Left colon (tissue), 2 donors: ENCODE data around the gene CCDC3. TPM values are rescaled to one million over a fixed set of nuclear protein-coding genes. Genes with fewer than 3 reads are reported as not detected.
"Not testable (repeated sequence)": the region's sequence is repeated elsewhere in the genome, so short reads cannot be mapped to it uniquely, and the experiment has no call there.

Experiments
- ATAC-seq: fragments of 200-7000 bp; cut with Tn5 transposase; one replicate; pipeline ENCODE4 v1.9.1; 2020; ENCODE audit warnings: mild to moderate bottlenecking, moderate library complexity
- DNase-seq, 2 donors: peaks; one replicate each; pipeline ENCODE4 v3.0.0-alpha.2; 2020
- intact Hi-C, 2 donors: fragments of 100-400 bp; cut with DNase I in 1 of 2; cut with micrococcal nuclease in 1 of 2; formaldehyde crosslinking; loops; one replicate each; pipeline versions ENCODE4 v1.11.2 to v1.14.0; 2022; cut with DNase I, micrococcal nuclease
- long read RNA-seq: library from polyadenylated mRNA; unstranded; transcript quantifications from one replicate; pipeline ENCODE4 v2.0.0, GENCODE V29; 2021
- total RNA-seq, 2 donors: library from RNA; stranded (reverse); fragmentation: NEBNext Ultra II Directional; extraction: Animal tissue kit (Norgen Biotek cat#: 25700); gene quantifications; one replicate each; pipeline ENCODE4 v1.2.1, GENCODE V29; 2021
- donor health status: DM: no; HTN: no; CAD: no.
- donor health status: DM: yes; HTN: yes; CAD: no.

Gene CCDC3
- 1 to 10 TPM; 1.0 to 4.0 TPM for total RNA-seq
- long read RNA-seq, partial matches to known transcripts, result 0 of 1 reads
- long read RNA-seq, other reads (novel, unspliced or antisense), result 0 of 1 reads

DNA sequence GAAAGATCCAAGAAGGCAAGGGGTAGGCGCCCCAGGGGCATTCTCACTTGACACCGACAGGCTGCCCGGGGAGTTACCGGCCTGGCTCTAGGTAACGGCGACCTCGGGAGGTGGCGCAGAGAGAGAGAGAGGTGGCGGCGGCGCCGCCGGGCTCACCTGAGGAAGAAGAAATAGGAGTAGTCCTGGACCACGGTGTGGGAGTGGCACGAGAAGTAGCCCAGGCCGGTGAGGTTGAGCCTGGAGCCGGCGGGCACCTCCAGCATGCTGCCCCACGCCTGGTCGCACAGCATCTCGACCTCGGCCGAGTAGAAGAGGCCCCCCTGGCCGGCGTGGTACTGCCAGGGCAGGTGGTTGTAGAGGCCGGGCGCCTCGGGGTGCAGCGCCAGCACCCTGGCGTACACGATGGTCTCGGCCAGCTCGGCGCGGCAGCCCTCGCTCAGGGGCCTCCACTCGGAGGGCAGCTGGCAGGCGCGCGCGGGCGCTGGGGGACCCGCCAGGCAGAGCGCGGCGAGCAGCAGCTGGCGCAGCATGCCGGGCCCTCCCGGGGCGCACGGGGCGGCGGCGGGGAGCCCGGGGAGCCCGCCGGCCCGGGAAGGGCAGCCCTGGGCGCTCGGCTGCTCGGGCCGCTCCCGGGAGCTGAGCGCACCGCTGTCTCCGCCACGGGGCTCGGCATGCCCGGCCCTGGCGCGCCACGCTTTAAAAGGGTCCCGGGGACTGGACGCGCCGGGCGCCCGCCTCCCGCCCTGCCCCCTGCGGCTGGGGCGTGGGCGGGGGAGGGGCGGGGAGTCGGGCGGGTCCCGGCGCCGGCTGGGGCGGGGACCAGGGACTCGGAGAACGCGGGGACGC lies at the start of gene CCDC3:
Gene CCDC3, minus strand, starts transcription at position 673 of the 846 bp plus-strand sequence. Its CDS starts 143 bp downstream, at position 530.
- intact Hi-C loops, result no loop called here
- ATAC-seq (peak; percentile 53), DNase-seq (peak in 1 of 2 donors; percentile 15)

DNA sequence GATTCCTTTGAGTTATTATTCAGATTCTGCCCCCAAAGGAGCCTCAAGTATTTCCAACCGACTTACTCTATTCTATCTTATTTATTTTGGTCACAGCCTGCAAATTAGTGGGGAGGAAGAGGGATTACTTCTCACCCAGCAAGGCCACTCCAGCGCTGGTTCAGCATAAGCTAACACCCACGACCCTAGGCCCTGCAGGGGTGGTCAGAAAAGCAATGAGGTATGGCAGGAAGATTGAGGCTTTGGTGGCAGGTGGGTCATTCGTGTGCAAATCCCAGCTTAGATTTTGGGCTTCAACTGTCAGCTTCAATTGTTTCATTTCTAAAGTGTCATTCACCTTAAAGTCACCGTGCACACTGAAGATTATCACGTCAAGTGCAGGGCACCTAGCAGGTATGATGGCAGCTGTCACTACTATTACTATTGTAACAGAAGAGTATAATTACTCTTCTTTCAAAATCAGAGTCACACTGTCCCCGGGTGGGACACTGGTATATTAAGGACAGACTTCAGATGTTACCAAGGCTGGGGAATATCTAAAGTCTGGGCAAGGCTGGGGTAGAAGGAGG lies 49.7 kb upstream of the CCDC3 start:
- intact Hi-C loops, result no loop called here
- ATAC-seq, result no peak
- no peak for DNase-seq

DNA sequence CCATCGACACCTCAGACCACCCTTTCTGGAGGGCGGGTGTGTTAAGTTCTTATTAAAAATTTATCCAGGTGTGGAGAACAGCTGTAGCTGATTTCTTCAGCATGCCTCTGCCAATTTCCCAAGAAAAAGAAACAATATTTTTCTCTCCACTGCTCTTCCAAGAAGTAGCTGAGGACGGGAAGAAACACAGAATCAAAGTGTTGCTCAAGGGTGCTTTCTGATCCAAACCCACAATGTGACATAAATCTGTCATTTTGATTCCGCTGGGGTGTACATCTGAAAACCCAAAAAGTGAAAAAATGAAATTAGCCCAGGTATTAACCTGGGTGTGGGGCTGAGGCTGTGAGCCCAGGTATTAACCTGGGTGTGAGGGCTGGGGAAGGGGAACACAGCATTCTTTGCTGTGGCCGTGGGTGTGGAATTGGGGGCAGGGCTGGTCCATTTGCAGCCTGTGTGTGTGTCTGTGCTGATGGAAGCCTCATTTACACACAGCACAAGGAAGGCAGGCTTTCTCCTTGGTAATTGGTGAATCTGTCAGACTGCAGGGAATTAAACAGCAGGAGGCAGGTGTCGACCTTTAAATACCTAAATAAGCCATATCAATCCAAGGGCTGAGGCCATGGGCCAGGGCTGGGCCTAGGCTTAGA lies 48.4 kb upstream of the CCDC3 start:
- DNase-seq, result no peak
- intact Hi-C loops, result no loop called here
- no peak for ATAC-seq

DNA sequence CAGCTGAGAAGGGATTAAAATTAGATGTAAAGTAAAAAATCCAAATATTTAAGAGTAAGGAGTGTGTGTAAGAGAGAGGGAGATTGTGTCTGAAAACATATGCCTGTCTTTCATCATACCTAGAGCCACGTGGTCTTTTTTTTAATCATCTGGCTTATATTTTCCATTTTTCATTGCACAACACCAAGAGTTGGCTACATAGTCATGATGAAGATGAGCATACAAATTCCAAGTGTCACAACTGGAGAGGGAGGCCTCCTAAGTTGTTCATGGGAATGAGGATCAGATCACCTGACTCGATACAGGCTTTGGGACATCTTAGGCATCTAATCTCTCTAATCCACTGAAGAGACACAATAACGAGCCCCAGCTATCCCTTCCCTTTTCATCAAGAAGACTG lies 47.2 kb upstream of the CCDC3 start:
- ATAC-seq, result no peak
- intact Hi-C loops, result no loop called here
- no peak for DNase-seq

DNA sequence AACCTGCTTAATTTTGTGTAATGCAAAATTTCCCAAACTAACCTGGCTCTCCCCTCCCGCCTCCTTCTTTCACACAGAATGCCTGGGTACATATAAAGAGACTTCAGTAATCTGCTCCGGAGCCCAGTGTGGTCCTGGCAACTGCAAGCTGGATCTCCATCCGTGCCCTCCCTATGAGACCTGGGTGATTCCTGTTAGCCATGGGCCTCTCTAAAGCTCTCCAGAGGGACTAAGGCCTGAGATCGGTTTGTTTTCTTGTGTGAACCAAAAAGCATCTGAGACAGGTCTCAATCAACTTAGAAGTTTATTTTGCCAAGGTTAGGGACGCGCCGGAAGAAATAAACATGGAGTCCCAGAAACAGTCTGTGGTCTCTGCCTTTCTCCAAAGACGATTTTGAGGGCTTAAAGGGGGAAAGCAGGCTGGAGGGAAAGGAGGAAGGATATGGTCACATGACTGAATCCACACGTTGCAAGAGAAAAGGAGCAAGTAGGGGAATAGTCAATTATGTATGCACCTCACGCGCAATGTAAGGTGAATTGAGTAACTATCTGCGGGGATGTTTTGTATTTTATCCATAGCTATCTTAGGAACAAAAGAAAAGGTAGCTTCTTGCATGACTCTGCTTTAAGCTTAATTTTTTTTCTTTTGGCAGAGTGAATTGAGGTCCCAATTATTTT lies 46.2 kb upstream of the CCDC3 start:
- DNase-seq (no peak), ATAC-seq (no peak)
- intact Hi-C loops, result no loop called here

DNA sequence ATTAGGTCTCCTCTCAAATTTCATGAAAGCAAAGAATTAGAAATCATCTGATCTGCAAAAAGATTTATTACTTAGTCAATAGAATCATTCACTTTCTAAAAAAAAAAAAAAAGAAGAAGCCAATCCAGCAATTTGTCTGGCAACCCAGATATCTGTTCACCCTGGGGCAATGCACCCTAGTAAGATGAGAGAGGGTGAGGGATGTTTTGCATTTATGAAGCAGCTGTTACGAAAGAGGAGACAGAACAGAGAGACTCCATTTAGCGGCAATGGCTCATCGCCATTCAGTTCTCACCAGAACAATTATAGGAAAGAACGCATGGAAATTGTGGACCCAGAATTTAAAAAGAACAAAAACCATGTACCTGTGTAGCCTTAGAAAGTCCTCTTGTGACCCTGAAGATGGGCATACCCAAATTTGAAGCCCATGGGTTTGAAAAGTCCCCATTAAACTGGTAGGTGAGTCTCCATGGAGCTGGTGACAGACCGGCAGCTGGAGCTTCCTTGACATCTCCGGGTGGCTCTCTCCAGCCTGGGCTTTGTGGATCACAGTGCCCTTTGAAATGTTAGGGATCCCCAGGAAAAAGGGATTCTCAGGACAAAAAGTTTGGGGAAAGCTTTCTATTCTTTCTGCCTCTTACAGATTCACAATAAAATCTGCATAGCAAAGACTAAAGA lies 45.5 kb upstream of the CCDC3 start:
- DNase-seq (no peak), ATAC-seq (no peak)
- intact Hi-C loops, result no loop called here

DNA sequence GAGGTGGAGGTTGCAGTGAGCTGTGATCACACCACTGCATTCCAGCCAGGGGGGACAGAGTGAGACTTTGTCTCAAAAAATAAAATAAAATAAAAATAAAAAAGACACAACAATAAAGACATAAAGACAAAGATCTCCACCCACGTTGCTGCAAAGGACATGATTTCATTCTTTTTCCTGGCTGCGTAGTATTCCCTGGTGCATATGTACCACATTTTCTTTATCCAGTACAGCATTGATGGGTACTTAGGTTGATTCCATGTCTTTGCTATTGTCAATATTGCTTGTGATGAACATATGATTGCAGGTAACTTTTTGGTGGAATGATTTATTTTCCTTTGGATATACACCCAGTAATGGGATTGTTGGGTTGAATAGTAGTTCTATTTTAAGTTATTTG lies 42.0 kb upstream of the CCDC3 start:
- DNase-seq (no peak), ATAC-seq (no peak)
- intact Hi-C loops, result no loop called here

DNA sequence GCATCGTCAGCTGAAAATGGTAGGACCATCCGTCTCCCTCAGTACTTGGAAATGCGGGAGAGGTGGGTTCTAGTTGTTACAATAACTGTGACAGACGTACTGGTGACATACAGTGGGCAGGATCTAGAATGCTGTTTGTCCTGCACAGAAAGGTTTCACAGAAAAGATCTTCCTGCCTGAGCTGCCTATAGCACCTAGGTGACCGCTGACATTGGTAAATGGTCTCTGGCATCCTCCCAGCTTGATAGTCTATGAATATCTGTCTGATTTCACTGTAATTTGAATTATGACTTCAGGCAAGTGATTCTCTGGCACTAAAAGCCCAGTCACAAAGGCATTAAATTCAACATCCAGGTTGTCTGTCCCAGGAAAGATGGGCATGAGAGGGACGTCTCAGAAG lies 38.2 kb upstream of the CCDC3 start:
- intact Hi-C loops, result no loop called here
- ATAC-seq (no peak), DNase-seq (no peak)

DNA sequence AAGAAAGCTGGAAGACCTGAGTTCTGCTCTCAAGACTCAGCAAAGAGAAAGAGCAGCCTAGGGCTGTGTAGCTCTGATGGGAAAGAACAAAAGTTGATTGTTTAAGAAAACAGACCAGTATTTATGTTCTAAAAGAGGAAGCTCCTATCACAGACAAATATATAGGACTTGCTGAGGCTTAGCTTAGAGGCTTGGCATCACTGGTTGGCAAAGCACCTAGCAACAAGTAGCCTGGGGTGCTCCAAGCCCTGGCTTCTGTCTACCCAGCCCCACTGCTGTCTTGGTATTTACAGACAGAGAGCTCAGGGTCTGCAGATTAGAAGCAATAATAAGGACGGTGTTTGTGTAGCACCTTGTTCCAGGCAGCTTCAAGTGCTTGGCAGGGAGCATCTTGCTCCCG lies 36.9 kb upstream of the CCDC3 start:
- ATAC-seq, result no peak
- intact Hi-C loops, result no loop called here
- no peak for DNase-seq

DNA sequence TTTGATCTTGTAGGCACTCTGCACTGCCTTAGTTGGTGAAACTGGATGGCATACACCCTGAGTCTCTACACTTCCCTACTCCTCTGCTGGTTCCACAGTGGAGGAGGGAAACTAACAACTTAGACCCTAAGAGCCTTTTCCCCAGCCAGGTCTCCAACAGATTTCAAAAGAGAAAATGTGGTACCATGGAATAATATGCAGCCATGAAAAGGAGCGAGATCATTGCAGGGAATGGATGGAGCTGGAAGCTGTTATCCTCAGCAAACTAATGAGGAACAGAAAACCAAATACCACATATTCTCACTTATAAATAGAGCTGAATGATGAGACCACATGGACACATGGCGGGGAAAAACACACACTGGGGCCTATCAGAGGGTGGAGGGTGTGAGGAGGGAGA lies 36.3 kb upstream of the CCDC3 start:
- no peak for ATAC-seq

DNA sequence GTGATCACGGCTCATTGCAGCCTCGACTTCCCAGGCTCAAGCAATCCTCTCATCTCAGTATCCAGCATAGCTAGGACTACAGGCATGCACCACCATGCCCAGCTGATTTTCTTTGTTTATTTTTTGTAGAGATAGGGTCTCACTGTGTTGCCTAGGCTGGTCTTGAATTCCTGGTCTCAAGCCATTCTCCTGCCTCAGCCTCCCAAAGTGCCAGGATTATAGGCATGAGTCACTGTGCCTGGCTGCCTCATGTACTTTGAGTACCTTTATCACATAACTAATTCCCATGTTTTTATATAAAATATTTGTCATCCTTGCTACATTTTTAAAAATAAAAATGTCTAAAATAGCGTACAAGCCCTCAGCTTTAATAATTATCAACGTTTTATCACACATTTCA lies 35.3 kb upstream of the CCDC3 start:
- intact Hi-C loops, result no loop called here
- ATAC-seq (no peak), DNase-seq (no peak)

More for the DNA sequence above, 36.3 kb upstream of the CCDC3 start:
- no peak for DNase-seq
- intact Hi-C loops, result no loop called here

DNA sequence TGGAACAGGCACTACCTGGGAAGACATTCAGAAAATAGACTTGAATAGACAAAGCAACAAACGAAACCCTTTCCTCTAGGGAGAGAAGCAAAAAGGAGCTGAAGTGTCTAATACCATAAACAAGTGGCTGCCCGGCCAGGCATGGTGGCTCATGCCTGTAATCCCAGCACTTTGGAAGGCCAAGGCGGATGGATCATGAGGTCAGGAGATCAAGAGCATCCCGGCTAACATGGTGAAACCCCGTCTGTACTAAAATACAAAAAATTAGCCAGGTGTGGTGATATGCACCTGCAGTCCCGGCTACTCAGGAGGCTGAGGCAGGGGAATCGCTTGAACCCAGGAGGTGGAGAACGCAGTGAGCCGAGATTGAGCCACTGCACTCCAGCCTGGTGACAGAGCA lies 34.2 kb upstream of the CCDC3 start:
- DNase-seq, intact Hi-C loops, ATAC-seq: not testable (repeated sequence)

DNA sequence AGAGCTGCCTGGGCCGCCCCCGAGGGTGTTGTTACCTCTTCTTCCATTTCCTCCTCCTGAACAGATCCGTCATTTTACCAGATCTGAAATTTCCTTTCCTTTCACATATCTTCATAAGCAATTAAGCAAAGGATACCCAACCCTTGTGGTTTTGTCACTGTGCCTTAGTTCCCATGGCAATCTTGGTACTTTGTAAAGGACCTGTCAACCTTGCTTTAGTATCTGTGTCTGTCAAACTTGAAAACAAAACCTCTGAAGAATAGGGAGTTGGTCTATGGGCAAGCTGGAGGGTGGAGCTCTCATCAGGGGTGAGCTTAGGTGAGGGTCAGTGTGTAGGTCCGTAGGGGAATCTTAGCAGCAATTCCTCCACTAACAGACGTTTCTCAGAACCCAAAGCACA lies 25.4 kb upstream of the CCDC3 start:
- no peak for DNase-seq
- intact Hi-C loops, result no loop called here
- ATAC-seq, result no peak

DNA sequence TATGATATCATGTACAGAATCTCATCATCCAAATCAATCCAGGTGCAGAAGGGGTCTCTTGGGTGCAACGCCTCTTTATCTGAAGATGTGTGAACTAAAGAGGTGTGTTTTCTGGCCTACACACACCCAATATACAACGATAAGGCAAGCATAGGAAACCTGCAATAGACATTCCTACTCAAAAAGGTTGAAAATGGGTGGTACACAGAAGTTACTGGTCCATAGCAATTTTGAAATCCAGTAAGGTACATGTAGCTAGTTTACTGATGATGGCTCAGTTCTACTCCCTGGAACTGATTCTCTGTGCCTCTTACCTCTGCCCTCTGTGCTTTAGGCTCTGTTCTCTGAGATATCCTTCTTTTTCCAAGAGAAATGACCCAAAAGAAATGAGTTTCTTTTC lies 22.2 kb upstream of the CCDC3 start:
- intact Hi-C loops, result no loop called here
- ATAC-seq, result no peak
- DNase-seq, result no peak

DNA sequence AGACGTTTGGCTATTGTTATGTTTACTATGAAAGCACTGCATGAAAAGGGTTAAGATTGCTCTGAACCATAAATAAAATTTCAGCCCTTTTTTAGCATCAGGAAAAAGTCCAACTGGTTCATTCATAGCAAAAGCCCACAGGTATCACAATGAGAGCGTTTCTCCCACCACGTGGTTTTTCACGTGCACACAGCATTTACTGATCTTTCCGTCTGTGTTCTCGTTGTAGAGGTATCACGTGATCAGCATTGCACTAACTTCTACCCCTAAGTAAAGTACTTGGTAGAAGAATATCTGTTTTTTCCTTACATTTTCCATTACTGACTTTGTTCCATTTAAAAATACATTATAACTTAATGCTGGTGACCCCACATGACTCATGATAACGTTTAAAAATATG lies 17.8 kb upstream of the CCDC3 start:
- ATAC-seq, result no peak
- intact Hi-C loops, result no loop called here

DNA sequence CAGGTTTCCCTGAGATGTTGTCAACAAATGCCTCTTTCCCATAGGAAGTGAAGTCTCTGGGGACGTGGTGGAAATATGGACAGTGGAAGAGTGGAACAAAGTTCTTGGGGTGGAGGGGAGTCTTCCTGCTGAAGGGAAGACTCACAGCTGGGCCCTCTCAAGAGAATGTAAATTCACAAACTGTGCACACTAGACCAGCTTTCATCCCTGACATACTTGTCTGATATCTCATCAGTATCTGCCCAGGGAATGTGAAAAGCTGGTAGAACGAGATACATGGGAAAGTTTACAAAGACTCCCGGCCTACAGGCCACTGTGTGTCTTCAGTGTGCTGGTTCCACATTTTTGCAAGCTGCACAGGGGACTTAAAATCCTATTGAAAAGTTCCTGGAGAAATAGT lies 16.7 kb upstream of the CCDC3 start:
- no peak for ATAC-seq
- intact Hi-C loops, result no loop called here
- no peak for DNase-seq

More for the DNA sequence above, 17.8 kb upstream of the CCDC3 start:
- DNase-seq, result no peak

DNA sequence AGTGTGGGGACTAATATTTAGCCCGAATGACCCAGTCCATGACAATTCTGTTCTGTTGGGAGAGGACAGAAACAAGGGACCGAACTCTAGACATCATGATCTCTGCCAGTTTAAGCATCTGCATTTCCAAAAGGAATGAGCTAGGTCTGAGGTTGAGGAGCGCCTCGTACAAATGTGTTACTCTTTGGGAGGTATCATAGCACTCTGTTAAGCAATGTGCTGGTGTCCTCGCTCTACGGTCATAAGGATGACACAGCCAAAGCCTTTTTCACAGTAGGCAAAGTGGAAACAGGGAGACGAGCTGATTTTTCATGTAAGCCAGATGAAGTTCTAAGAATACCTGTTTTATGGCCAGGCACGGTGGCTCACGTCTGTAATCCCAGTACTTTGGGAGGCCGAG lies 15.4 kb upstream of the CCDC3 start:
- DNase-seq (no peak), ATAC-seq (no peak)
- intact Hi-C loops, result no loop called here

DNA sequence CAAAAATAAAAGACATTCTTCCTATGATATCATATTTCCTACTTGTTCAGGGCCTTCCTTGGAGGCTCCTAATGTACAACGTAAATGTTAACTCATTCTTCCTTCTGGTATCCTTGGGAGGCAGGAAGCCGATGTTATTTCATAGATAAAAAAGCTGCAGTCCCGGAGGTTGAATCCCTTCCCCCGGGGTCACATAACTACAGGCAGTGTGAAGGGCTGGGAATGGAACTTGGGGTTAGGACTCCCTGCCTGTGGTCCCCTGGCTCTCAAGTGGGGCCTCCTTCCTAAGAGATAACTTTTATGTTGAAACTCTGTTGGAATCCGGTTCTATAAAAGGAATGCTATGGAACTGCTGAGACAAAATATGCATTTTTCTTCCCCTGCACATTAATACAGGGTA lies 14.9 kb upstream of the CCDC3 start:
- ATAC-seq, result no peak
- no peak for DNase-seq
- intact Hi-C loops, result no loop called here

DNA sequence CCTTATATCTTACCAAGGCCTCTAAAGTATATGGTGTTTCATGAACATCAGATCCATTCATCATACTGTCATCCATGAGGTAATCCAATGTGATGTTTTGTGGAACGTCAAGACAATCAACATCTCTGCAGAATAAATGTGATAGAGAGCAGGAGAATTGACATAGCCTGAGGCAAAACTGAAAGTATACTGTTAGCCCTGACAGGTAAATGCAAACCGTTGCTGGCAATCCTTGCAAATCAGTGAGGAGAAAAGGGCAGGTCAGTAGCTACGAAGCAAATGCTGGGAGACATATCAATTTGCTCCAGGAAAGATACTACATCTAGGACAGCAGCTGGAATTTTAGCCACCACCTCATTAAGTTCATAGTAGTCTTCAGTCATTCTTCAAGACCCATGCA lies 4.5 kb upstream of the CCDC3 start:
- no peak for DNase-seq
- ATAC-seq, result no peak
- intact Hi-C loops, result no loop called here
